ENCODE results near the gene WDR86.

WDR86 gene

GRCh38 chr7:151428378-151429236 is 18.8 kb upstream of the WDR86 start:
- DNase-seq (ENCODE audit: low spot score in 2 of 2) = no peak
- H3K4me3 Mint-ChIP-seq = no peak overlapping the region
- H3K9me3 Mint-ChIP-seq = no peaks in the 10 kb centered on the region
- H3K27me3 Mint-ChIP-seq = peaks cover under 1% of the 10 kb centered on the region
- H3K36me3 Mint-ChIP-seq (ENCODE audit: insufficient read depth) = peaks cover 5% of the 10 kb centered on the region
- H3K4me1 Mint-ChIP-seq = peaks cover 38% of the 10 kb centered on the region
- no peak for ATAC-seq (replicated peaks; ENCODE audit: extremely low read depth, poor library complexity, severe bottlenecking)
- peak overlapping the region; percentile 84 for H3K27ac Mint-ChIP-seq (ENCODE audit: low read depth)

DNA sequence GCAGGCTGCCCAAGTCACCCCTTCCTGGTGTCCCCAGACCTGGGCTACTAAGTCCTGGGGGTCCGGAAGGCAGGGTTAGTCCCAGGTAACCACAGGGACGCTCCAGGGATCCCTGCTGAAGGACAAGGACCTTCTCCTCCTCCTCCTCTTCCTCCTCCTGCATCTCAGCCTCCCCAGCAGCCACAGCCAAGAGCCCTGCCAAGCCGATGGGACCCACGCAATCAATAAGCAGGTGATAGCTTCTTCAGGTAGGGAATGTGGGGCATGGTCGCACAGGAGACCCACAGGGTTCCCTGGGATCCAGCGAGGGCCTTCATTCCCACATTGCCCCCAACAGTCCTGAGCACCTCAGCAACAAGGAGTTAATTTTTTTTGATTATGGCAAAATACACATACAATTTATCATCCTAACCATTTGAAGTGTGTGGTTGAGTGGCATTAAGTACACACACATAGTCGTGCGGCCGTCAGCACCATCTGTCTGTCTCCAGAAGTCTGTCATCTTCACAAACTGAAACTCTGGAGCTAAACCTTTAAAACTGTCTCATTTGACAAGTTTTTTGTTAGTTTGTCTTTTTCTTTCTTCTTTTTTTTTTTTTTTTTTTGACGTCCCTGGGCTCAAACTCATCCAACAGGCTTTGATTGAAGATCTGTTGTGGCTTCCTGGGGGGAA is 18.0 kb upstream of the WDR86 start:
- no peaks in the 10 kb centered on the region for H3K9me3 Mint-ChIP-seq
- no peak for DNase-seq (ENCODE audit: low spot score in 2 of 2)
- peaks cover 8% of the 10 kb centered on the region for H3K27me3 Mint-ChIP-seq
- H3K4me1 Mint-ChIP-seq = peaks cover 31% of the 10 kb centered on the region
- H3K36me3 Mint-ChIP-seq (ENCODE audit: insufficient read depth) = peaks cover 5% of the 10 kb centered on the region
- H3K4me3 Mint-ChIP-seq = no peak overlapping the region
- ATAC-seq (replicated peaks; ENCODE audit: extremely low read depth, poor library complexity, severe bottlenecking) = no peak
- peak overlapping the region; percentile 84 for H3K27ac Mint-ChIP-seq (ENCODE audit: low read depth)

DNA sequence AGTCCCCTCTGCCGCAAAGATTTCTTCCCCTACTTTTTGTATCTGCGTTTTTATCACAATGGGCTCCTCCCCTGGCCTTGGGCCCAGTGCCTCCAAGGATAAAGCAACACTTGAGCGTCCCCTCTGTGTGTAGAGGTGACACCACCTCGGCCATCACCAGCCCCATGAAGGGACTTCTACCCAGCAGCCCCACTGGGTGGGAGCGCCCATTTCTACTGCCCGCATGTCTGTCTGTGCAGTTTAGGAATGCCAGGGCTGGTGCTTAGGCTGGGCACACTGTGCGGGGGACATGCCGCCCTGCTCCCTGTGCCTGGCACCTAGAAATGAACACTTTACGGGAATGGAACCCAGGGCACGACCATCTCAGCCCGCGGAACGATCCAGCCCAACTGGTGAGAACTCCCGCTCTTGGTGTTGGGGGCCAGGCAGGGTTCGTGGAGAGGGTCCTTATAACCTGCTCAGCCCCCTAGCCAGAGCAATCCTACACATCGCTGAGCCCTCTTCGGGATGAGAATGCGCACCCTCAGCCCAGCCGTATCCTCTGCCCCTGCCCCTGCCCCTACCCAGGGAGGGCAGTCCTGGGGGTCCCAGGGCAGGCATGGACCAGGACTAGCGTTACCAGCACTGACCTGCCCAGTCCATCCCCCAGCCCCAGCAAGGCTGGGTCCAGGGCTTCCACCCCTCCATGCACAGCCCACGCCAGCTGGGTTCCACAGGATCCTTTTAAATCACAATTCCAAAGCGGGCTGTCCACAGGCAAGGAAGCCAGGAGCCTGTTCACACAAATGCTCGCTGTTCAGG is 17.3 kb upstream of the WDR86 start:
- peaks cover 28% of the 10 kb centered on the region for H3K4me1 Mint-ChIP-seq
- no peaks in the 10 kb centered on the region for H3K9me3 Mint-ChIP-seq
- H3K27ac Mint-ChIP-seq (ENCODE audit: low read depth) = no peak overlapping the region
- no peak overlapping the region for H3K4me3 Mint-ChIP-seq
- peaks cover 15% of the 10 kb centered on the region for H3K27me3 Mint-ChIP-seq
- ATAC-seq (replicated peaks; ENCODE audit: extremely low read depth, poor library complexity, severe bottlenecking) (no peak), DNase-seq (ENCODE audit: low spot score in 2 of 2) (no peak)
- peaks cover 5% of the 10 kb centered on the region for H3K36me3 Mint-ChIP-seq (ENCODE audit: insufficient read depth)

DNA sequence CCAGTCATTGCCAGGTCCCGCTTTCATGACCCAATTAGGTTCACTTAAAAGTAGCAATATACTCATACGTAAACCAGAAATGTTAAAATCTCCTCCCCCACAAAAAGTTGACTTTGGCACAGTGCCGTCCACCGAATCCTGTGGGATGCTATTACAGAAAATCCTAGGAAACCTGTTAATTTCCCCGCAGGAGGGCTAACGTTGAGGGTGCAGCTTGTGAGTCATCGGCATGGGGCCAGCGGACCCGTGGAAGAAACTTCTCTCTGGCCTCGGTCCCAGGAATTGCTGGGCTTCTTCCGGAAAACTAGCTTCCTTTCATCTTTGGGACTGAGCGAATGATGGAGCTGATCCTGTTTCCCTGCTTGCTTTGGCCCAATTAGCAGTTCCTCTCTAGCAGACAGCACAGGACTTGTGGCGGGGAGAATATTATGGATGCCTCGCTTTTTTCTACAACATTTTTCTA is 16.6 kb upstream of the WDR86 start:
- H3K27me3 Mint-ChIP-seq = peaks cover 22% of the 10 kb centered on the region
- no peak overlapping the region for H3K4me3 Mint-ChIP-seq
- H3K4me1 Mint-ChIP-seq = peaks cover 28% of the 10 kb centered on the region
- ATAC-seq (replicated peaks; ENCODE audit: extremely low read depth, poor library complexity, severe bottlenecking) (no peak), DNase-seq (ENCODE audit: low spot score in 2 of 2) (no peak)
- no peaks in the 10 kb centered on the region for H3K9me3 Mint-ChIP-seq
- H3K27ac Mint-ChIP-seq (ENCODE audit: low read depth) = no peak overlapping the region
- peaks cover 5% of the 10 kb centered on the region for H3K36me3 Mint-ChIP-seq (ENCODE audit: insufficient read depth)

DNA sequence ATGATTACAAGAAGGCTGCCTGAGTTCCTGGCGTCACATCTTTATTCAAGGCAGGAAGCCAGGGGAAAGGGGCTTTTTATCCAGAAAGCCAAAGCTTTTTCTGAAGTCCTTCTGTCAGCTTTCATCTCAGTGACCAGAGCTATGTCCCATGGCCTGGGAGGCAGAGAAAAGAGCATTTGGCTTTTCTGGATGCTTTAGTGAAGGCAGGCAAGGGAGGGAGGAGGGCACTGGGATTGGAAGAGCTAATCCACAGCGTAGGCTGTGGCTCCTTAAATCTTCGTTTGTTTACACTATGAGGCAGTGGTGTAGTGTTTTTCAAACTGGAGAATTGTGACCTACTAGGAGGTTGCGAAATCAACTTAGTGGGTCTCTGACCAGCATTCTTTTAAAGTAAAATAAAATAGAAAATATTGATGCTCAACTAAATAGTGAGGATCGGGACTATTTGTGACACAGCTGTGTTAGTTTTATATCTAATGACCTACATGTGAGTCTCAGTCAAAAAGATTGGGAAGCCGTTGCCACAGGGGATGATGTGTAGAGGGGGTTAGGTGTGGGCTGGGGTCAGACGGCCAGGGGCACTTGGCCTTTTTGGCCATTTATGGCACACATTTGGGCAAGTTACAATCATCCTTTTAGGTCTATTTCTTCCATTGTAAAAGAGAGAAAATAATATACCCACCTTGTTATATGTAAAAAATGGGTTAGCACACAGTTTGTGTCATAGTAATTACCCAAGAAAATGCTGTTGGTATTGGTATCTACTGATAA is 16.0 kb upstream of the WDR86 start:
- Mint-ChIP-seq H3K9me3 (no peaks in the 10 kb centered on the region), H3K27me3 (peaks cover 28% of the 10 kb centered on the region), H3K4me3 (no peak overlapping the region), H3K27ac (ENCODE audit: low read depth) (no peak overlapping the region), H3K36me3 (ENCODE audit: insufficient read depth) (peaks cover 5% of the 10 kb centered on the region), H3K4me1 (peaks cover 28% of the 10 kb centered on the region)
- ATAC-seq (replicated peaks; ENCODE audit: extremely low read depth, poor library complexity, severe bottlenecking) (no peak), DNase-seq (ENCODE audit: low spot score in 2 of 2) (no peak)

GRCh38 chr7:151424799-151425198 is 15.0 kb upstream of the WDR86 start:
- Mint-ChIP-seq H3K27me3 (peaks cover 34% of the 10 kb centered on the region), H3K4me1 (peaks cover 20% of the 10 kb centered on the region), H3K9me3 (peaks cover 5% of the 10 kb centered on the region), H3K36me3 (ENCODE audit: insufficient read depth) (peaks cover 3% of the 10 kb centered on the region), H3K4me3 (no peak overlapping the region), H3K27ac (ENCODE audit: low read depth) (no peak overlapping the region)
- DNase-seq (ENCODE audit: low spot score in 2 of 2) (no peak), ATAC-seq (replicated peaks; ENCODE audit: extremely low read depth, poor library complexity, severe bottlenecking) (no peak)

- H3K27me3 Mint-ChIP-seq = peaks cover 34% of the 10 kb centered on the region
- H3K4me3 Mint-ChIP-seq = no peak overlapping the region
- H3K27ac Mint-ChIP-seq (ENCODE audit: low read depth) = no peak overlapping the region
- ATAC-seq (replicated peaks; ENCODE audit: extremely low read depth, poor library complexity, severe bottlenecking) = no peak
- no peak for DNase-seq (ENCODE audit: low spot score in 2 of 2)
- H3K36me3 Mint-ChIP-seq (ENCODE audit: insufficient read depth) = no peaks in the 10 kb centered on the region
- peaks cover 5% of the 10 kb centered on the region for H3K9me3 Mint-ChIP-seq
- H3K4me1 Mint-ChIP-seq = peaks cover 11% of the 10 kb centered on the region
Observed at GRCh38 chr7:151423936-151424335, 14.1 kb upstream of the WDR86 start.

GRCh38 chr7:151423226-151423625 is 13.4 kb upstream of the WDR86 start:
- Mint-ChIP-seq H3K36me3 (ENCODE audit: insufficient read depth) (no peaks in the 10 kb centered on the region), H3K9me3 (peaks cover 5% of the 10 kb centered on the region), H3K4me1 (peaks cover 6% of the 10 kb centered on the region), H3K27me3 (peaks cover 34% of the 10 kb centered on the region), H3K27ac (ENCODE audit: low read depth) (no peak overlapping the region), H3K4me3 (no peak overlapping the region)
- ATAC-seq (replicated peaks; ENCODE audit: extremely low read depth, poor library complexity, severe bottlenecking) (no peak), DNase-seq (ENCODE audit: low spot score in 2 of 2) (no peak)

DNA sequence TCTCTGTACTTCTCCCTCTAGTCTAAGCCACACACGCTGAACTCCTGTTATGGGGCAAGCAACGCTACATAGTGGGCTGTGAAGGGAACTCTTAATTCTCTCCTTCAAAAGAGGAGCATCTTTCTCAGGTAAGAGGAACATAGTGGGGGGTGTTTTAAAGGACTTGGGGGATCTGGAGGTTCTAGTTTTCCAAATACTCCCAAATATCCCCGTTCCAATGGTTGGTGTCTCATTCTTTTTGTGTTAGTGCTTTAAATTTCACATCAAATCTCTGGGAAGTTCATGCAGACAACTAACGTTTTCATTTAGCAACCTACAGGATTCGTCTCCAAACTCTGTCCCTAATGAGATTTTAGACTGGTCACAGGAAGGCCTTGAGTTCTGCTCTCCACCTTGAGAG is 12.4 kb upstream of the WDR86 start:
- no peak overlapping the region for H3K4me3 Mint-ChIP-seq

DNA sequence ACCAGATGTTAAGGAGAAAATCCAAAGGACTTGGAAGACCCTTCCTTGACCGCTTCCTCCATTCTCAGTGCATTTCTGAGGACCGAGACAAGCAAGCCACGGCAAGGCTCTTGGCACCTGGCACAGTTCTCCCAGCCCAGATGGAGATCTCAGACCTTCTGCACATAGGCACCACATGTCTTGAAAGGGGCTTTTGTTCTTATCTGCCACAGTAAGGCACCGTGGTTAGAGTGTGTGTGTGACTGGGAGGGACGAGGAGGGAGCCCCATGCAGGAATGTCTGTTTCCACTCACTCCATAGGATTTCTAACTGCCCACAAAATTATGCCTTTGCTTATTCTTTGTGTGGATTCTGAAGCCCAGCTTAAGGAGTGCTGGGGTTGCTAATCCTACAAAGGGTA is 10.3 kb upstream of the WDR86 start:
- H3K36me3 Mint-ChIP-seq (ENCODE audit: insufficient read depth) = peaks cover 2% of the 10 kb centered on the region
- ATAC-seq (replicated peaks; ENCODE audit: extremely low read depth, poor library complexity, severe bottlenecking) = no peak
- peaks cover 47% of the 10 kb centered on the region for H3K27me3 Mint-ChIP-seq

More for the DNA sequence above, 12.4 kb upstream of the WDR86 start:
- ATAC-seq (replicated peaks; ENCODE audit: extremely low read depth, poor library complexity, severe bottlenecking) = no peak
- Mint-ChIP-seq H3K27ac (ENCODE audit: low read depth) (no peak overlapping the region), H3K27me3 (peaks cover 37% of the 10 kb centered on the region), H3K36me3 (ENCODE audit: insufficient read depth) (peaks cover 2% of the 10 kb centered on the region), H3K4me1 (no peaks in the 10 kb centered on the region), H3K9me3 (peaks cover 5% of the 10 kb centered on the region)
- DNase-seq (ENCODE audit: low spot score in 2 of 2) = no peak

GRCh38 chr7:151416941-151417315 is 7.1 kb upstream of the WDR86 start:
- Mint-ChIP-seq H3K4me3 (no peak overlapping the region), H3K27me3 (peaks cover 40% of the 10 kb centered on the region), H3K9me3 (peaks cover 5% of the 10 kb centered on the region), H3K27ac (ENCODE audit: low read depth) (peak overlapping the region; percentile 35), H3K4me1 (peaks cover 24% of the 10 kb centered on the region), H3K36me3 (ENCODE audit: insufficient read depth) (peaks cover 11% of the 10 kb centered on the region)
- ATAC-seq (replicated peaks; ENCODE audit: extremely low read depth, poor library complexity, severe bottlenecking) (no peak), DNase-seq (ENCODE audit: low spot score in 2 of 2) (no peak)

More for the DNA sequence above, 10.3 kb upstream of the WDR86 start:
- DNase-seq (ENCODE audit: low spot score in 2 of 2) = no peak
- H3K27ac Mint-ChIP-seq (ENCODE audit: low read depth) = no peak overlapping the region
- no peaks in the 10 kb centered on the region for H3K4me1 Mint-ChIP-seq
- H3K9me3 Mint-ChIP-seq = peaks cover 5% of the 10 kb centered on the region
- no peak overlapping the region for H3K4me3 Mint-ChIP-seq

Data from central memory CD8-positive, alpha-beta T cell (primary cell).